Epithelial cell of esophagus (primary cell): ENCODE measurements around the gene SPPL3.

Source experiments
- DNase-seq: peaks from one replicate; pipeline ENCODE4 v3.0.0; 2010; ENCODE audit warnings: low read depth
- H3K4me3 ChIP-seq: 2 replicates; pipeline ENCODE4 v1.5.1; 2011; ENCODE audit warnings: mild to moderate bottlenecking, low read length, control low read depth
- TF ChIP-seq, protein P1 (sequence below): IDR thresholded peaks from 2 replicates; pipeline ENCODE4 v1.5.1; 2011; ENCODE audit warnings: low read depth, mild to moderate bottlenecking, low read length, control low read depth, inconsistent platforms; ENCODE audit not compliant: insufficient read depth; ENCODE audit errors: missing control alignments

The SPPL3 gene

DNA sequence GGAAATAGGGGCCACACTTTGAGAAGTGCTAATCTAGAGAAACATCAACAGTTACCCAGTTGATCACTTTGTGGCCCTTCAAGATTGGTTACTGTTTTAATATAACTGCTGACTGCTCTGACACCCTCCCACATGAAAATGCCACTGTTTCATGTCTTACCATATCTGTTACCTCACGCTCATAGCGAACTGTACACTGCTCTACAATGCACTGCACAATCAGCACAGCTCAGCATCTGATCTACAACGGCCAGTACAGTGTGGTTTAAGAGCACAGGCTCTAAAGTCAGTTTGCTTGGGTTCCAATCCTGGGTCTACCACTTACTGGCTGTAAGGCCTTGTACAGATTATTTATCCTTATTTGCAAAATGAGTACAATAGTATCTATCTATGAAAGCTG, 39.1 kb downstream of the SPPL3 start:
- no peak for DNase-seq
- TF ChIP-seq, protein P1, sequence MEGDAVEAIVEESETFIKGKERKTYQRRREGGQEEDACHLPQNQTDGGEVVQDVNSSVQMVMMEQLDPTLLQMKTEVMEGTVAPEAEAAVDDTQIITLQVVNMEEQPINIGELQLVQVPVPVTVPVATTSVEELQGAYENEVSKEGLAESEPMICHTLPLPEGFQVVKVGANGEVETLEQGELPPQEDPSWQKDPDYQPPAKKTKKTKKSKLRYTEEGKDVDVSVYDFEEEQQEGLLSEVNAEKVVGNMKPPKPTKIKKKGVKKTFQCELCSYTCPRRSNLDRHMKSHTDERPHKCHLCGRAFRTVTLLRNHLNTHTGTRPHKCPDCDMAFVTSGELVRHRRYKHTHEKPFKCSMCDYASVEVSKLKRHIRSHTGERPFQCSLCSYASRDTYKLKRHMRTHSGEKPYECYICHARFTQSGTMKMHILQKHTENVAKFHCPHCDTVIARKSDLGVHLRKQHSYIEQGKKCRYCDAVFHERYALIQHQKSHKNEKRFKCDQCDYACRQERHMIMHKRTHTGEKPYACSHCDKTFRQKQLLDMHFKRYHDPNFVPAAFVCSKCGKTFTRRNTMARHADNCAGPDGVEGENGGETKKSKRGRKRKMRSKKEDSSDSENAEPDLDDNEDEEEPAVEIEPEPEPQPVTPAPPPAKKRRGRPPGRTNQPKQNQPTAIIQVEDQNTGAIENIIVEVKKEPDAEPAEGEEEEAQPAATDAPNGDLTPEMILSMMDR, result no peak
- H3K4me3 ChIP-seq, result no peak overlapping the region

DNA sequence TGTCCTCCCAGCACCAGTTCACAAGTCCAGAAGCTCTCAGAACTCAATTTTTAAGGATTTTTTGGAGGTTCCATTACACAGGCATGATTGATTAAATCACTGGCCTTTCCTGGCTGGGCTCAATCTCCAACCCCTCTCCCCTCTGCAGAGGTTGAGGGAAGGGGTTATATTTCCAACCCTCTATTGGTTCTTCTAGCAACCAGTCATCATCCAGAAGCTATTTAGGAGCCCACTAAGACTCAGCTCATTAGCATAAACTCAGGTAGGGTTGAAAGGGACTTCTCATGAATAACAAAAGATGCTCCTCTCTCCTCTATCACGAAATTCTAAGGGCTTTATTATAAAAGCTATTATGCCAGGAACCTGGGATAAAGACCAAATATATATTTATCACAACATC, 41.5 kb downstream of the SPPL3 start:
- H3K4me3 ChIP-seq, result no peak overlapping the region
- TF ChIP-seq, protein P1, result no peak
- no peak for DNase-seq

DNA sequence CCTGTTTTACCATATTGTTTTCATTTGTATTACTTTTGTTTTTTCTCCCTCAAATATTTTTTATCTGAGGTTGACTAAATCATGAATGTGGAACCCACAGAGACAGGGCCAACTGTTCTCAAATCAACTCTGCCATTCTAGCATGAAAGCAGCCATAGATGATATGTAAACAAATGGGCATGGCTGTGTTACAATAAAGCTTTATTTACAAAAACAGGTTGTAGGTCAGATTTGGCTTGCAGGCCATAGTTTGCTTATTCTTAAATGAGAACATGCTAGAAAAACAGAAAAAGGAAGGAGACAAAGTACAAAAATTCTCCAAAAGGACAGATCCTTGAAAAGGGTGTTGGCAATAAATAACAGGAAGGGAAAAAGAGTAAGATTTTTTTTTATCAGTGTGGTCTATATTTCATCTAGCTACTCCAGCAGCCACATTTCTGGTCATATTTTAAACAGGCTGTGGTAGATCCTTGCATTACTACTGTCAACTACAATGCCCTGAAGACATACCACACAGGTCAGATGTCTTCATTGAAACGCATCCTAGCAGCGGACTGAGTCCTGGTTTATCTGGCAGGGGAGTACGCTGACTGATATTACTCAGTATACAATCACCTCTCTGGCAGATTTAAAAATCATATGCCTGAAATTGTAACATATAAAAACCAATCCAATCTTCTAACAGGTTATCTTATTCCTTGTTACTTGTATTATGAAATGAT, 42.9 kb downstream of the SPPL3 start:
- peak; percentile 40 for DNase-seq
- TF ChIP-seq, protein P1, result no peak
- no peak overlapping the region for H3K4me3 ChIP-seq

DNA sequence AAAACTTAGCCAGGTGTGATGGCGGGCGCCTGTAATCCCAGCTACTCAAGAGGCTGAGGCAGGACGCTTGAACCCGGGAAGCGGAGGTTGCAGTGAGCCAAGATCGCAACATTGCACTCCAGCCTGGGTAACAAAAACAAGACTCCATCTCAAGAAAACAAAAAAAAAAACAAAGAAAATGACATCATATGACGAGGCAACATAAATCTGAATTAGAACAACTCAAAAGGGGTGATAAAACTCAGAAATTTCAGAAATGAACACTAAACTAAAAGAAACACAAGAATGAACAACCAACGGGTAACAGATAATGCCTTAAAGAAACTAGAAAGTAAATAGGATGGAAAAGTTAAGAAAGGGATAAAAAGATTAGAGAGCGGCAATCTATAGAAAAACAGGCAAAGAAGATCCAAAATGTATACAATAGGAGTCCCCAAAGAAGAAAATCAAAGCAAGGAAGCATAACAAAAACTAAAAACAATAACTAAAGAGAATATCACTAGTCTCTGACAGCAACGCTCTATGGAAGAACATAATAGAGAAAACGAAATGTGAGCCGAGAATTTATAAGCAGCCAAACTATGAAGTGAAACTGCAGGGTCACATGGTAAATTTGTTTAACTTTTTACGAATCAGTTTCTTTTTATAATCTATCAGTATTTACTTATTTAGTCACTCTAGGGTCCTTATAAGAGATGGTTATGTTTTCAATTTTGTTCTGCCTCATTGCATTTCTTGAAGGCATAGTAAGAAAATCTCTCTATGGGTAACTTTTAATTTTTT, 45.7 kb downstream of the SPPL3 start:
- no peak overlapping the region for H3K4me3 ChIP-seq
- DNase-seq, result no peak
- TF ChIP-seq, protein P1, result no peak

DNA sequence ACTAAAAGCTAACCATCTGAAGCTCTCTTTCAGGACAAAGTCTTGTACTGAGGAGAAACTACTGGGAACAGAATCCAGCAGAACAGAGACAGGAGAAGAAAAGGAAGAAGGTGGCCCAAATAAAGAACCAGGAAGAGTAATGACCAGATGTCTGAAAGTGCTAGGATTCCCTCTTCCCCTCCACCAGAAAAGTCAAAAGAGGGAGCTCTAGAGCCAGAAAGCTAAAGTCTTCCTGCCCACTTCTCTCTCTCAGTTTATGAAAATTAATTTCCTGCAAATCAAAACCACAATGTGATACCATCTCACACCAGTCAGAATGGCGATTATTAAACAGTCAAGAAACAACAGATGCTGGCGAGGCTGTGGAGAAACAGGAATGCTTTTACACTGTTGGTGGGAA, 47.2 kb downstream of the SPPL3 start:
- TF ChIP-seq, protein P1, result peak; percentile 49
- peak; percentile 41 for DNase-seq
- H3K4me3 ChIP-seq, result no peak overlapping the region

DNA sequence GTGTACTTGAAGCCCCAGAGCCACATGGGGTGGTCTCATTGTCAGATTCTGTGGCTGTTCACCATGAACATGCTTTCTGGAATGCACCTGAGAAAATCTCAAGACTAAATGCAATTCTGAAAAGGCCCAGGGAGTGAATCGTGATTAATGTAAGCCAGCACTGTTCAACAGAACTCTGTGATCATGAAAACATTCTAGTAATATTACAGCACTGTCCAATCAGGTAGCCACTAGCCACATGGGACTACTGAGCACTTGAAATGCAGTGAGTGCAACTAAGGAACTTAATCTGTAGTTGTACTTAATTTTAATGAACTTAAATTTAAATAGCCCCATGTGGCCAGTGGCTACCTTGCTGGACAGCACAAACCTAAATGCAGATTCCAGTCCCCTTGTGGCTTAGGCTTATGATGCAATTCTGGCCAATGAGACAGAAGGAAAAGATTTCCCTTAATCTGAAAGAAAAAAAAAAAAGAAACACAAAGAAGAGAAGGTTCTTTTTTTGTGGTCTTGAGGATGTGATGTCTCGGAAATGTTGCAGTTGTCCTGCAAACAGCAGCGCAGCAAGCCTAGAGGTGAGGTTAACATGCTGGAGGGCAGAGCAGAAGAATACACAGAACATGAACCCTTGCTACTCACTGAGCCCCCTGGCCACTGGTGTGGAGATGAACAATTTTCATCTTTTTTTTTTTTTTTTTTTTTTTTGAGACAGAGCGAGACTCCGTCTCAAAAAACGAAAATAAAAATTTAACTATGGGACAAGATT, 48.2 kb downstream of the SPPL3 start:
- no peak overlapping the region for H3K4me3 ChIP-seq
- TF ChIP-seq, protein P1, result no peak
- no peak for DNase-seq
